ENCODE results near the gene DENND2C. TPM values are rescaled to one million over a fixed set of nuclear protein-coding genes. Genes with fewer than 3 reads are reported as not detected.
A peak's percentile ranks its signal among the peaks of the same experiment; 100 is the strongest.

Gene DENND2C
- total and polyA plus RNA-seq, 4 donors: 1.3 to 5.6 (median 3.4) TPM

- Histone ChIP-seq H3K9me3 (ENCODE audit: control insufficient read depth in 4 of 4, low read length in 3 of 4) (no peaks in the 10 kb centered on the region), H3K27me3 (ENCODE audit: control insufficient read depth in 4 of 4, insufficient read depth in 4 of 4, low read length in 3 of 4) (no peaks in the 10 kb centered on the region), H3K4me1 (ENCODE audit: control insufficient read depth in 4 of 4, insufficient read depth in 4 of 4, low read length in 3 of 4) (peaks cover 3 to 11% (median 9%) of the 10 kb centered on the region in 4 donors), H3K9ac (ENCODE audit: low read depth in 1 of 2, low read length in 2 of 2) (peak overlapping the region; percentile 52 to 64), H3K27ac (ENCODE audit: low read depth in 1 of 2, low read length in 2 of 2) (peak overlapping the region; percentile 57 to 82), H3K36me3 (ENCODE audit: control insufficient read depth in 4 of 4, insufficient read depth in 3 of 4, low read depth in 1 of 4, low read length in 3 of 4) (no peaks in the 10 kb centered on the region), H3K4me3 (ENCODE audit: low read depth in 1 of 3, low read length in 3 of 3) (peak overlapping the region; percentile 64 to 83 (median 79))
- TF ChIP-seq JUND (IDR thresholded peaks at IDR 0.05) (no peak), NR2F2 (IDR thresholded peaks at IDR 0.05) (no peak), RAD21 (IDR thresholded peaks at IDR 0.05) (no peak), YY1 (IDR thresholded peaks at IDR 0.05) (peak; percentile 19)
- TF ChIP-seq, protein P1, sequence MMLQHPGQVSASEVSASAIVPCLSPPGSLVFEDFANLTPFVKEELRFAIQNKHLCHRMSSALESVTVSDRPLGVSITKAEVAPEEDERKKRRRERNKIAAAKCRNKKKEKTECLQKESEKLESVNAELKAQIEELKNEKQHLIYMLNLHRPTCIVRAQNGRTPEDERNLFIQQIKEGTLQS (IDR thresholded peaks at IDR 0.05): no peak
- DNase-seq (ENCODE audit: low spot score): no peak
- 24% methylated on average over 13 of the region's 13 CpGs for WGBS
These were observed 876 bp downstream of the DENND2C start for GRCh38 chr1:114668784-114669561.

DNA sequence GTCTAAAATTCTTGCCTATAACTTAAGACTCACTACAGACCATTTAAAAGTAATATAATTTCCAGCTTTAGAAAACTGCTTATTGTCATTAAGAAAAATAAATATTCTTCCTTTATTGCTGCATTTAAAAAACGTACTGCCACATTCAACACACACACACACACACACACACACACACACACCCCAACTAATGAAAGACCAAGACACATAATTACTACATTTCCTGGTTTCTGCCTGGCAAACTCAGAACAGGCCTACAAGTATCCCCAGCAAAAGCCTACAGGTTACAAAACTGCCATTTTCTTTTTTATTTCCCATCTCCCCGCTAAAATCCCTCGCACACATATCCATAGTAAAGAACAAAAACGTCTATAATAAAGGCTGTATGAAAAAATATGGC lies 1.5 kb downstream of the DENND2C start:
- H3K4me3 ChIP-seq (ENCODE audit: low read depth in 1 of 3, low read length in 3 of 3): peak overlapping the region in 1 of 3 donors; percentile 64
- DNase-seq (ENCODE audit: low spot score): no peak
- WGBS: 80% methylated on average over 4 of the region's 4 CpGs

More for the DNA sequence above, 1.5 kb downstream of the DENND2C start:
- H3K9ac ChIP-seq (ENCODE audit: low read depth in 1 of 2, low read length in 2 of 2): no peak overlapping the region
- H3K4me1 ChIP-seq (ENCODE audit: control insufficient read depth in 4 of 4, insufficient read depth in 4 of 4, low read length in 3 of 4): peaks cover 3 to 11% (median 9%) of the 10 kb centered on the region in 4 donors
- H3K27me3 ChIP-seq (ENCODE audit: control insufficient read depth in 4 of 4, insufficient read depth in 4 of 4, low read length in 3 of 4): no peaks in the 10 kb centered on the region
- H3K27ac ChIP-seq (ENCODE audit: low read depth in 1 of 2, low read length in 2 of 2): no peak overlapping the region
- H3K36me3 ChIP-seq (ENCODE audit: control insufficient read depth in 4 of 4, insufficient read depth in 3 of 4, low read depth in 1 of 4, low read length in 3 of 4): no peaks in the 10 kb centered on the region
- TF ChIP-seq FOXA1 (IDR thresholded peaks at IDR 0.05) (no peak), ZBTB33 (IDR thresholded peaks at IDR 0.05) (no peak), YY1 (IDR thresholded peaks at IDR 0.05) (no peak), GABPA (IDR thresholded peaks at IDR 0.05 in 1 of 2, conservative IDR thresholded peaks at IDR 0.05 in 1 of 2) (no peak), MAX (IDR thresholded peaks at IDR 0.05) (no peak), EGR1 (IDR thresholded peaks at IDR 0.05; ENCODE audit: low read depth in 2 of 2) (no peak), JUND (IDR thresholded peaks at IDR 0.05) (no peak), NR2F2 (IDR thresholded peaks at IDR 0.05) (no peak), HNF4A (conservative IDR thresholded peaks at IDR 0.05) (no peak), REST (IDR thresholded peaks at IDR 0.05) (no peak), CTCF (IDR thresholded peaks at IDR 0.05; ENCODE audit: low read depth, low read length, missing input control) (no peak), TAF1 (conservative IDR thresholded peaks at IDR 0.05) (no peak), RAD21 (IDR thresholded peaks at IDR 0.05) (no peak), SP1 (IDR thresholded peaks at IDR 0.05) (no peak), FOXA2 (IDR thresholded peaks at IDR 0.05) (no peak), RXRA (IDR thresholded peaks at IDR 0.05) (no peak)
- TF ChIP-seq, protein P1 (IDR thresholded peaks at IDR 0.05): no peak
- H3K9me3 ChIP-seq (ENCODE audit: control insufficient read depth in 4 of 4, low read length in 3 of 4): no peaks in the 10 kb centered on the region

Measured in liver (tissue), 9 donors.